SKM-1 treated with dmso at 0.1 percent for 144 hours (cell line): ENCODE data around the gene RFPL1.

Source experiments
- DNase-seq: peaks from one replicate; lab custom pipeline; 2025; ENCODE audit not compliant: unreplicated experiment; lab: John Stamatoyannopoulos, UW

Gene RFPL1

DNA sequence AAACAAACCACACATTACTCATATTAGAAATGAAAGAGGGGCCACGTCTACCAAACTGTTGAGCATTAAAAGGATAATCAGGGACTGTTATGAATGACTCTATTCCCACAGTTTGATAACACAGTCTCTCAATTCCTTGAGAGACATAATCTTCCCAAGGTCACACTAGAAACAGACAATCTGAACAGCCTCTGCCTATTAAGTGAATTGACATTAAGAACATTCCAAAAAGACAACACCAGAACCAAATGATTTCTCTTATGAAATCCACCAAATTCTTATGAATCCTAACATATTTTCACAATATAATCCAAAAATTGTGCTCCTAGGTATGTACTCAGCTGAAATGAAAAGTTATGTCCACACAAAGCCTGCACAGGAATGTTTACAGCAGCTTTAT is 4.6 kb downstream of the RFPL1 start:
- DNase-seq, result no peak

DNA sequence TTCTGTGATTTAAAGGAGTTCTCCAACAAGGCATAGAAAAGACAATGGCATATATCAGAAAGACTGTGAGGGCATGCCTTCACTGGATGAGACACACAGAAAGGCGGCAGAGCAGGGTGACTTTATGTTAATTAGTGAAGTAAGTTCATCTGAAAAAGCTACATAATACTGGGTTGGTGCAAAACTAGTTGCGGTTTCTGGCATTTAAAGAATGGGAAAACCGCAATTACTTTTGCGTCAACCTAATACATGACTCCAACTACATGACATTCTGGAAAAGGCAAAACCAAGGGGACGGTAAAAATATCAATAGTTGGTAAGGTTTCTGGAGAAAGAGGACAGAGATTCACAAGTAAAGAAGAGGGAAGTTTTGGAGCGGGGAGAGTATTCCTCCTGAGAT is 5.1 kb downstream of the RFPL1 start:
- DNase-seq, result no peak

DNA sequence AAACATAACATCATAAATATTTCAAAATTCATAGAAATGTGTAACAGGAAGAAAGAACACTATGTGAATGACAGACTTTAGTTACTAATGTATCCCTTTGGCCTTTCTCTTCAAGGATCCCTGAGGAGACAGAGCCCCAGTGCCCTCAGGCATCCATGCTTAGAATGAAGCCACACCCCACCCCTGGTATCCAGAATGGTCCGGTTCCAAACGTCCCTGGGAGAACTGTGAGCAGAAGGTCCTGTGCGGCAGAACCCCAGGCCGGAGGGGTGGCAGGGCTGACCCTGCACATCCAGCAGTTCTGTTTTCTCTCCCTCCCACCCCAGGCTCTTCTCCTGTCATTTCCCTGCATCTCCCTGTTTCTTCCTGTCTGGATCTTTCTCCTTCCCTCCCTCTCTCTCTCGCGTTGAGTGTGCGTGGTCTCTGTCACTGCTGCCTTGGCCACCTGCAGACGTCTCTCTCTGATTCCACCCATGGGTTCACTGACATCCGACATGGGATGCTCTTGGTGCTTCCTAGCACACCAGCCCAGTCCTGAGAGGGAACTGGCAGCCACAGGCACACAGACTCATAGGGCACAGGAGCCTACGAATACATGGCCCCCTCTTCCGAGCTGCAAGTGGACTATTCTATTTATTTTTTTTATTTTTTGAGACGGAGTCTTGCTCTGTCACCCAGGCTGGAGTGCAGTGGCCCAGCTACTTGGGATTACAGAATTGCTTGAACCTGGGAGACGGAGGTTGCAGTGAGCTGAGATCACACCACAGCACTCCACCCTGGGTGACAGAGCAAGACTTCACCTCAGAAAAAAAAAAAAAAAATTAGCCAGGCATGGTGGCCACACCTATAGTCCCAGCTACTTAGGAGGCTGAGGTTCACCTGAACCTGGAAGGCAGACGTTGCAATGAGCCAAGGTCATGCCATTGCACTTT is 5.7 kb downstream of the RFPL1 start:
- DNase-seq, result no peak

DNA sequence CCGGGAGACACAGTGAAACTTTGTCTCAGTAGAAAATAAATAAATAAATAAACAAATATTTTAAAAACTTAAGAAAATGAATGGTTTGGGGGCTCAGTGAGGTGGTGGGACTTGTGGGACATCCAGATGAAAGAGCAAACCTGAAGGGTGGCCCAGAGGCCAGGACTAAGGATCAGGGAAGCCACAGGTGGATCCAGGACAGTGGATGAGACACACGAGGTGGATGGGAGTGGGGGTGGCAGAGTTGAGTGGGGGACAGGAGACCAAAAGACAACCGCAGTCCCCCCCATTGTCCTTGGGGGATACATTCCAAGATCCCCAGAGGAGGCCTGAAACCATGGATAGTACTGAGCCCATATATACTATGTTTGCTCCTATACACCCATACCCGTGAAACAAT is 7.1 kb downstream of the RFPL1 start:
- no peak for DNase-seq

DNA sequence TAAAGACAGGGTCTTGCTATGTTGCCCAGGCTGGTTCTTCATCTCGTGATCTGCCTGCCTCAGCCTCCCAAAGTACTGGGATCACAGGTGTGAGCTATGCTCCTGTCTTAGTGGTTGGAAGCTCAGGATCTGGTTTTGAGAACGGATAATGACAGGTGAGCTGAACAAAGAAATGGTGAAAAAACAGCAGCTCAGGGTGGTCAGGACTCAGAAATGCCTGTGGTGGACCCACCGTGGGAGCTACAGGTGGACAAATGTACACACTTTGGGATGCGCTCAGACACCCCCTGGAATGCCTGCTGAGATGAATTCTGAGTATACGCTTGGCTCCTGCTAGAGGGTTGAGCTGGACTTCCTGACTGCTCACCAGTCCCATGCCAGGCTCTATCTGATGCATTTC is 9.5 kb downstream of the RFPL1 start:
- no peak for DNase-seq

DNA sequence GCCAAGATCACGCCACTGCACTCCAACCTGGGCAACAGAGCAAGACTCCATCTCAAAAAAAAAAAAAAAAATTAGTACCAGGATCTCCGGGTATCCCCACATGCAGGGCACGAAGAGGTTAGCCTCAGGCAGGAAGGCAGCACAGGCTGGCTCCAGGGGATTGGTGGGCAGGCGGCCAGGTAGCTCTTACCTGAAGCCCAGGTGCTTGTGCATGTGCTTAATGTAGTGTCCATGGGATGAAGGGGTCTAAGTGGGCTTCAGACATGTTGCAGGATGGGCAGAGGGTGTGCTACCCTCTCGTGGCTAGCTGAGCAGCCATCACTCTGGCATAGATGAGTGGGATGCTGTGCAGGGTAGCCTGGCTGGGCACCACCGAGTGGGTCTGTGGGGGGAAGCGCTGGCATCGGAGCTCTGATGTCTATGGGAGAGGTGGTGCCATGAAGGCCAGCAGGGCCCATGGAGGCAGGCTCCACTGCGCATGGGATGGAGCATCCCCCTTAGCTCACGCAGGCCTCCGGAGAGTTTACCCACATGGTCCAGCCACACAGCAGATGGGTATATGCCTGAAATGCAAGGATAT is 11.0 kb downstream of the RFPL1 start:
- no peak for DNase-seq

DNA sequence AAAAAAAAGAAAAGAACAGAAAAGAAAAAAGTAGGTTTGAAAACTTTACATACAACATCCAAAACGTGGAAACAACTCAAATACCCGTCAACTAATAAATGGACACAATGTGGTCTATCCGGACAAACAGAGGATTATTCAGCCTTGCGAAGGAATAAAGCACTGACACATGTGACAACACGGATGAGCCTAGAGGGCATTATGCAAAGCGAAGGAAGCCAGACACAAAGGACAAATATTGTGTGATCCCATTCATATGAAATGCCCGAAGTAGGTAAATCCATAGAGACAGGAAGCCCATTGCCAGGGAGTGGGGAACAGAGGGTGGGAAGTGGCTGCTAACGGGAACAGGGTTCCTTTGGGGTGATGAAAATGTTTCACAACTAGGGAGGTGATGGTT is 11.8 kb downstream of the RFPL1 start:
- DNase-seq, result no peak

DNA sequence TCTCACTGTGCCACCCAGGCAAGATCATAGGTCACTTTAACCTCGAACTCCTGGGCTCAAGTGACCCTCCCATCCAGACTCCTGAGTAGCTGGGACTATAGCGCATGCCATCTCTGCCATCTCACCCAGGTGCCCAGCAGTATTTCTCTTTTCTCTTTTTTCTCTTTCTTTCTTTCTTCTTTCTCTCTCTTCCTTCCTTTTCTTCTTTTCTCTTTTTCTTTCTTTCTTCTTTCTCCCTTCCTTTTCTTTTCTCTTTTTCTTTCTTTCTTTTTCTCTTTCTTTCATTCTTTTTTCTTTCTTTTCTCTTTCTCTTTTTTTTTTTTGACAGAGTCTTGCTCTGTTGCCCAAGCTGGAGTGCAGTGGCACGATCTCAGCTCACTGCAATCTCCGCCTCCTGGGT is 13.5 kb downstream of the RFPL1 start:
- DNase-seq, result no peak

DNA sequence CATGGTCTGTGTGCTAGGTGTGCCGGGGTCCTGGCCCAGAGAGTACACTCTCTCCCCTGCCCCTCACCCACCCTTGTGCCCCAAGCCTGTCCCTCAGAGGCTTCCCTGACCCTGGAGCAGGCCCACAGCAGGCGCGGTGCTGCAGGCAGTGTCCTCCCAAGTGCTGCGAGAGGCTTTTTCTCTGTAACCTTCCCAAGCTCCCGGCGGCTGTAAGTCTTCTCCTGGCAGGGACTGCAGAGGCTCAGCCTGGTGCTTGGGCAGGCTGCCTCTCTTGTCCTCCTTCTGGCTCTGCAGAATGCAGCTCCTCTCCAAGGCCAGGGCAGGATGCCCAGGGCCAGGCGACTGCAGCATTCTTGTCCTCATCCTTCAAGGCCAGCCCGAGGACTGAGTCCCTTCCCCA is 15.9 kb downstream of the RFPL1 start:
- no peak for DNase-seq

DNA sequence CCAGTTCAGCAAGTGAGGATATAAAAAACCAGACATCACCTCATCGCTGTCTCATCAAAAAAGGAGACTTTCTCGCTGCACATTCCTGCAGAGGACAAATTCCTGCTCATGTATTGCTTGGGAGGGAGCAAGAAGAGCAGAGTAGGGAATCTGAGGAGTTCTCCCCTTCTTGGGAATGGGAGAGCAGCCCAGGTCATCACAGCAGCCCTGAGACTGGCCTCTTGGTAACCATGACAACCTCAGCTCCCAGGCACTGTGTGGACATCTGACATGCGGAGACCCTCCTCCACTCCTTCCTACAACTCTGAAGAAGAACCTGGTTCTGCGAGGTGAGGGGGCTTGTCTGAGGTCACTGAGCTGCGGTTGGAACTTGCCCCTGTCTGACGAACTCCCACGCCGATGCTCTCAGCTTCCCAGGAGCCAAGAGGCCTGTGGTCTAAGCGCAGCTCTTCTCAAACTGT is 17.9 kb downstream of the RFPL1 start:
- DNase-seq, result no peak

DNA sequence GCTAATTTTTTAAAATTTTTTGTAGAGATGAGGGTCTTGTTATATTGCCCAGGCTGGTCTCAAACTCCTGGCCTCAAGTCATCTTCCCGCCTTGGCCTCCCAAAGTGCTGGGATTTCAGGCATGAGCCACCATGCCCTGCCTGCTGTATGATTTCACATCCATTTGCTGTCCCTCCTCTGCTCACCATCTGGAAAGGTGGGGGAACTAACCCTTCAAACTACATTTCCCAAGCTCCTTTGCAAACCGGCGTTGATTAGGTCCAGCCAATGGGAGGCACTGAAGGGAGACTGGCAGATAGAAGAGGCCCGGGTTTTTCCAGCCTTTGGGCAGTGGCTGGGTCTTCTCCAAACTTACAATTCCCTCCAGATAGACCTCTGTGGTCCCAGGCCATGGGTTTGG is 19.3 kb downstream of the RFPL1 start:
- DNase-seq, result peak; percentile 53

DNA sequence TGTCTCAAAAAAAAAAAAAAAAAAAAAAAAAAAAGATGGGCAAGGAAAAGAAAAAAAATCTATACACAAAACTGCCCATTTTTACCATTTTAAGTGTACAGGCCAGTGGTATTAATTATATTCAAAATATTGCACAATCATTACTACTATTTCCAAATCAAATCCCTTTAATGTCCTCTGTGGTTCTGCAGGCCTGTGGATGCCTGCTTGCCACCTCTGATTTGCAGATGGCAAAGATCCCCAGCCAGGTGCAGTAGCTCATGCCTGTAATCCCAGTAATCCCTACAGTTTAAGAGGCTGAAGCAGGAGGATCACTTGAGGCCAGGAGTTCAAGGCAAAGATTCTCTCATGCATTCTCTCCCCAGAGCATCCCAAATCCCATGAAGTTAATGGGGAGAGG is 20.2 kb downstream of the RFPL1 start:
- DNase-seq, result no peak

DNA sequence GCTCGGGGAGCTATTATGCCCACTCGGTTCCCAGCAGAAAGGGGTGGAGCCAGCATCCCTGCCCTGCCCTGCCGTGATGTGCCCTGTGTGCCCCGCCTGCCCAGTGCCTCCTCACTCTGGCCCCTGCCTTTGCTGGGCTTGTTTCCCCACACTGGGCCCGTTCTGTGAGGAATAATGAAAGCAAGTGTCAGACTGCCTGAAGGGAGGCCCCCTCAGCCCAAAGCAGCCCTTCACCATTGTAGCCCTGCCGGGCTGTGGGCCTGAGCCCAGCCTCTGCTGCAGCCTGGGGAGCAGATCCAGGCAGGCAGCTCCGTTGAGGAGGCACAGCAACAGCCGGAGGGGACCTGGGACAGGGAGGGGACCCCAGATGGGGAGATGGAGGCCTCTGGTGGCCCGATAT is 21.4 kb downstream of the RFPL1 start:
- DNase-seq, result no peak

DNA sequence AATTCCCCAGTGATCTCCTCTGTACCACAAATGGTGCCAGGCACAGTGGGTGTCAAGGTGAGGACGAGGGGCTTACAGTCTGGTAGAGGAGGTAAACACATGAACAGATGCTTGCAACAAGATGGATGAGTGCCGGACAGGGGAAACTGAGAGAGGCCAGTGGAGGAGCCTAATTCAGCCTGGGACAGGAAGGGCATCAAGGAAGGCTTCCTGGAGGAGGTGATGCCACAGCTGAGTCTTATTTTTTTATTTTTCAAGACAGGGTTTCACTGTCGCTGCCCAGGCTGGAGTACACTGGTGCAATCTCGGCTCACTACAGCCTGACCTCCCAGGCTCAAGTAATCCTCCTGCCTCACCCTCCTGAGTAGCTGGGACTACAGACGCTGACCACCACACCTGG is 22.9 kb downstream of the RFPL1 start:
- DNase-seq, result no peak

DNA sequence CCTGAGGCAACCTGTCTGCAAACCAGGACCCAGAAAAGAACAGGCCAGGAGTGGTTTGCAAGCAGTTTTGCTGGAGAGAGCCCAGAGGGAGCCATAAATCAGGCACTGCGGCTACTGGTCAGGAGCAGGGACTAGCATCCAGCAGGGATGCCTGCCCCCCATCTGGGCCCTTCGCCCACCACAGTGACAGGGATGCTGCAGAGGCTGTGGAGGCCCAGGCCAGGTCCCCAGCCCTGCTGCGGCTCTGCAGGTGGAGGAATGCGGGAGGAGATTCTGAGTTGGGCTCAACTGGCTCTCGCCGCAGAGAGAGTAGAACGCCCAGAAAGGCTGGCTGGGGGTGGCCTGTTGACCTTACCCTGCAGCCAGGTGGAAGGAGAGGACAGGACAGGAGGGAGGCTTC is 25.2 kb downstream of the RFPL1 start:
- DNase-seq, result no peak

DNA sequence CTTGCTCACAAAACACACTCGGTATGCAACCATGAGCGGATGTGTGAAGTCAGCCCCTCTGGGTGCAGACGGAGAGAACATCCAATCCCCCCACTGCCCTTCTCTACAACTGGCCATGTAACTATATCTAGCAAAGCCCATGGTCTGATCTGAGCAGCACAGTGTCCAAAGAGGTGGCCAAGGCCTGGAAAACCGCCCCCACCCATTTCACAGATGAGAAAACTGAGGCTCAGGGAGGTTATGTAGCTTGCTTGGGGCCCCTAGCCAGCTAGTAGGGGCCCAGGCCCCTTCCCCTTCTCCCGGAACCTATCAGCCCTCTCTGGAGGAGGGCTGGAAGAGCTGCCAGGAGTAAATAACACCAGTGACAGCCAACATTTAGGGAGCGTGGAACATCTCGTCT is 26.2 kb downstream of the RFPL1 start:
- DNase-seq, result no peak

DNA sequence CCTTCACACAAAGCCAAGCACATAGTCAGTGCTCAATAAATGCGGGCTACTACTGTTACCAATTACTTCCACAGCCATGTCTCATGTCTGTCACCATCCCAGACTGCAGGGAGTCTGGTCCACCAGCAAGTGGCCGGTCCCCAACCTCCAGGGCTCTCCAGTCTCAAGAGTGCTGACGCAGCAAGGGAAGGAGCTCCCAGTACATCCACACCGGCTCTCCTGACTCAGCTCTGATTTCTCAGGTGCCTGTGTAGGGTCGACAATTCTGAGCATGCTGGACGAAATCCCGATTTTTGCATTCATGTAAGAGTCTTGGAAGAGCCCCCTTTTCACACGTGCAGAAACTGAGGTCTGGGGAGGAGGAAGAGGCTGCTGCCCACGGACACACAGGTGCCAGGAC is 31.4 kb downstream of the RFPL1 start:
- DNase-seq, result no peak

DNA sequence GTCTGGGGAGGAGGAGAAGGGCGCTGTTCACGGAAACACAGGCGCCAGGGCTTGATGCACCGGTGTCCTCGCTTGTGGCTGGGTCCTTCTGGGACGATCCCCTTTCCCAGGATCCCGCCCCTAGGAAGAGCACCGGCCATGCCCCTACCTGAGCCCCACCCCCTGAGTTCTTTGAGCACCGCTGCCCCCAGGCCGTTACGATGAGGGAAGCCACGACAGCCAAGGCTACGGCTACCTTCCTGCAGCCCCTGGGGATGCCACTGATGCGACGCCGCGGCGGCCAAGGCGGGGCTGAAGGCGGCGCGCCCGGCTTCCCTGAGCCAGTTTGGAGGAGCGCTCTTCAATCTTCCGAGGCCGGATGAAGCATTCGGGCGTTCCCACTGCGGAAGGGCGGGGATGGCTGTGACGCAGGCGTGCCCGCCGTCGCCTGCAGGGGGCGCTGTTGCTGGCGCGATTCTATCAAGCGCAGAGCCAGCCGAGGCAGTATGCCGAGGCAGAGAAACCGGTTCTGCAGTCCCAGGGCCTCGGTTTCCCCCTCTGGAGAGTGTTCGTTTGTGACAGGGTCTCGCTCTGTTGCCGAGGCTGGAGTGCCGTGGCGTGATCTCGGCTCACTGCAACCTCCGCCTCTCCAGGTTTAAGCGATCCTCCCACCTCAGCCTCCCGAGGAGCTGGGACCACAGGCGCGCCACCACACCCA is 31.9 kb downstream of the RFPL1 start:
- DNase-seq, result peak; percentile 60

DNA sequence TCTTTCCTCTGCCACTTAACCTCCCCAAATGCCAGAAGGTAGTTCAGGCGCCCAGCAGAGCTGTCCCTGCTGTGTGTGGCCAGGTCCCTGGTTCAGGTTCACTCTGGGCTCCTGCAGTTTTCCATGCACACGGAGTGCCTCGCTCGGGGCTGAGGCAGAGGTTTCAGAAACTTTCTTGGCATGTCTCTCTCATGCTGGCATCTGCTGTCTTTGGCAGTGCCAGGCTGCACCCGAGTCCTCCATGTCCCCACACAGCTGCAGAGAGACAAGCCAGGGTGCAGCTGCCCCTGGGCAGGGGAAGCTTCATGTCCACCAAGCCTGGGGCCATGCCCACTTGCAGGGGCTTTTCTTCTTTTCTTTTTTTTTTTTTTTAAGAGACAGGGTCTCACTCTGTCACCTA is 34.6 kb downstream of the RFPL1 start:
- DNase-seq, result no peak

DNA sequence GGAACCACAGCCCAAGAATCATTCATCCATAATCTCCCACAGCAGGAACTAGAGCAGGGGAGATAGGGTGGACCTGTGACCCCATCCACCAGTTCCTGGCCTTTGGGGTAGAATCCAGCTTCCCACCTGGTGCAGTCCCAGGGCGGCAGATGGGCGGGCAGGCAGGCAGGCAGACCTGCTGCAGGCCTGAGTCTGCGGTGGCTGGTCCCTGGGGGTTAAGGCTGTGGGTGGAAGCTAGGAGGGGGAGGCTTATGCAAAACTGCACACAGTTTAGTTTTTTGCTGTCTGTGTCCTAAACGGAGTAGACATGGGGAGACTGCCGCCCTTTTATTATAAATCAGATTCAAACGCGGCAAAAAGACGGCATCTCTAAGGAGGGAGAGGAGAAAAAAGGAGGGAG is 37.2 kb downstream of the RFPL1 start:
- no peak for DNase-seq

DNA sequence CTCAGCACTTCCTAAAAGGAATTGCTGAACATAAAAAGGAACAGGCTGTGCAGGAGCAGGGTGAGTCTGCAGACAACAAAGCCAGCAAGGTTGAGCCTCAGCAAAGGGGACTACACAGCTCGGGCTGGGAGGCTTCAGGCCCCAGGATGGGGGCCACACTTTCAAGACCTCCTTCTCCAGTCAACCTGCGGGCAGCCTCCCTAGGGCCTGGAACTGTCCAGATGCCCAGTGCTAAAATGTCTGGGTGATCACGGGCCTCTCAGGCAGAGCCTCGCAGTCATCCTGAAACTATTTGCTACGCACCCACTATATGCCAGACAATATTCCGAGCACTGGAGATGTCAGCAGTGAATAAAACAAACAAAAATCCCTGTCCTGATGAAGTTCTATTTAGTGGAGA is 37.7 kb downstream of the RFPL1 start:
- no peak for DNase-seq

DNA sequence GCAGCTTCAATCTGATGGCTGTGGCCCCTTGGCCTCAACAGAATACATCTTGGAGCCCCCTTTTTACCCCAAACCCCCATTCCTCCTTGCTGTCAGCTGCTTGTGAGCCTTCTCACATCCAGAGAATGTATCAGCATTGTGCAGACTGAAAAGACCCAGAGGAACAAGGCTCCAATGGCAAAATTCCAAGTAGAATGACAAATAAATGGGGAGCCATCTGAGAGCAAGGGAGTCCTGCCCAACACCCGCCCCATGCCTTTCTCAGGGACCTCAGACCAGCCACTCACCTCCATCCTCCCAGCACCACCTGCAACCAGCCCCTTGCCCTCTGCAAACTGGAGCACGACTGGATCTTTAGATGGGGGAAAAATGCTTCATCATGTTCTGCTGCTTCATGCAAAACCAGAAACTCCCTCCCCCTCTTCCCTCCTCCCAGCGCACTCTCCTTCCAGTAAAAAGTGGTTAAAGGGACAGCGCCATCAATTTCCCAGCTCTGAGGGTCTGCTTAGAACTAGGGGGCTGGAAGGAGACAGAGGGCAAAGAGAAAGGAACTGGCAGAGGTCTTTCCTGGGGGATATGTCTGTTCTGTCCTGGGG is 39.4 kb downstream of the RFPL1 start:
- DNase-seq, result no peak
